Upper lobe of left lung (tissue), 4 donors: ENCODE results near the gene ABLIM3.

Experiments
- POLR2A ChIP-seq, 4 donors: fragments of 450-650 bp; IDR thresholded peaks; one replicate each; pipeline ENCODE4 v1.5.1; 2016 to 2017; ENCODE audit warnings: antibody characterized with exemption in 4 of 4, mild to moderate bottlenecking in 2 of 4
- TF ChIP-seq, protein P1 (sequence below), 6 experiments: fragments of 450-650 bp in 4 of 6; fragments of 200-600 bp in 2 of 6; sonication (generic) in 2 of 6; IDR thresholded peaks; one replicate each; pipeline ENCODE4 v1.5.1; 2016 to 2019; ENCODE audit warnings: antibody characterized with exemption in 6 of 6

DNA sequence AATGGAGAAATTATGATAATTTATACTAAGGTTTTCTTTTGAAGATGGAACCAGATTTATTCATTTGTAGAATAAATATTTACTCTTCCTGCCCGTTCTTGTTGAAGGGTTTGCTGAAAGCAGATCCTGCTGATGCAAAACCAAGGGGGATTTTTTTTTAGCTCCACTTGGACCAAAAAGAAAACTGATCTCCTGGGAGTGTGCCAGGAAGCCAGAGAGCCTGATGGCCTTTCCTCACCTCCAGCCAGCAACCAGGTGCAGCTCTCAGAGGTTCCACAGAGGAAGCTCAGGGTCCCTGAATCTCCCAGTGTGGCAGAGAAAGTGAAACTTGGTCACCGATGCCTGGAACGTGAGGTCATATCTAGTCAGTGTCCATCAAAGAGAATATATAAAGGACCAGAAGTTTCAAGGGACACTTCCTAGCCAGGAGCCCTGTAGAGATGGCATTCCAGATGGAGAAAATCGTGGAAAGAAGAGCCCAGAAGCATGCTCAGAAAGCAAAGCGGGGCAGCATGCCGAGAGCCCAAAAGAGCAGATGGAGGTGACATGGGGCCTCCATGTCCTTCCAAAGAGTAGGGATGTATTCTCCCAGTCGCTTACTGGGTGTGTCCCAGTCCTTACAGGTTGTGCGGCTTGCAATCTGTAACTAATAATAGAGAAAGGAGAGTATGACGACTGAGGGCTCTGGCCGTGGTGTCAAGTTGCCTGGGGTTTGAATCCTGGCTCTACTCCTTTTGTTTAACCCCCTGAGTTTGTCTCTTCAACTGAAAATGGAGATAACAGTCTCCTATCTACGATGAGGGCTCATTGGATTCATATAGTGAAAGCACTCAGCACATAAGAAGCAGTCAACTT, 142.6 kb downstream of the ABLIM3 start:
- TF ChIP-seq, protein P1, sequence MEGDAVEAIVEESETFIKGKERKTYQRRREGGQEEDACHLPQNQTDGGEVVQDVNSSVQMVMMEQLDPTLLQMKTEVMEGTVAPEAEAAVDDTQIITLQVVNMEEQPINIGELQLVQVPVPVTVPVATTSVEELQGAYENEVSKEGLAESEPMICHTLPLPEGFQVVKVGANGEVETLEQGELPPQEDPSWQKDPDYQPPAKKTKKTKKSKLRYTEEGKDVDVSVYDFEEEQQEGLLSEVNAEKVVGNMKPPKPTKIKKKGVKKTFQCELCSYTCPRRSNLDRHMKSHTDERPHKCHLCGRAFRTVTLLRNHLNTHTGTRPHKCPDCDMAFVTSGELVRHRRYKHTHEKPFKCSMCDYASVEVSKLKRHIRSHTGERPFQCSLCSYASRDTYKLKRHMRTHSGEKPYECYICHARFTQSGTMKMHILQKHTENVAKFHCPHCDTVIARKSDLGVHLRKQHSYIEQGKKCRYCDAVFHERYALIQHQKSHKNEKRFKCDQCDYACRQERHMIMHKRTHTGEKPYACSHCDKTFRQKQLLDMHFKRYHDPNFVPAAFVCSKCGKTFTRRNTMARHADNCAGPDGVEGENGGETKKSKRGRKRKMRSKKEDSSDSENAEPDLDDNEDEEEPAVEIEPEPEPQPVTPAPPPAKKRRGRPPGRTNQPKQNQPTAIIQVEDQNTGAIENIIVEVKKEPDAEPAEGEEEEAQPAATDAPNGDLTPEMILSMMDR (IDR thresholded peaks at IDR 0.05) = no peak
- no peak for TF ChIP-seq POLR2A (IDR thresholded peaks at IDR 0.05)
